Peyer's patch (tissue), 4 donors: ENCODE results near the gene GALNT9. TPM values are rescaled to one million over a fixed set of nuclear protein-coding genes. Genes with fewer than 3 reads are reported as not detected.

ENCODE experiments used
- DNase-seq, 3 donors: peaks; one replicate each; pipeline ENCODE4 v3.0.0-alpha.2; 2017 to 2019
- H3K27ac ChIP-seq, 4 donors: fragments of 200-600 bp; sonication (generic); one replicate each; pipeline ENCODE4 v1.5.1; 2016 to 2019
- H3K27me3 ChIP-seq, 2 donors: fragments of 200-600 bp; sonication (generic); one replicate each; pipeline ENCODE4 v1.5.1; 2019
- H3K36me3 ChIP-seq, 3 donors: fragments of 200-600 bp; sonication (generic); one replicate each; pipeline ENCODE4 v1.5.1; 2016 to 2019
- H3K4me1 ChIP-seq, 4 donors: fragments of 200-600 bp; sonication (generic); one replicate each; pipeline ENCODE4 v1.5.1; 2016 to 2019
- H3K4me3 ChIP-seq, 4 donors: fragments of 200-600 bp; sonication (generic); 1 replicate in 3 of 4; 2 replicates in 1 of 4; pipeline ENCODE4 v1.5.1; 2016 to 2019; ENCODE audit warnings: mild to moderate bottlenecking in 1 of 4
- H3K9me3 ChIP-seq, 4 donors: fragments of 200-600 bp; sonication (generic); one replicate each; pipeline ENCODE4 v1.5.1; 2016 to 2019; ENCODE audit warnings: mild to moderate bottlenecking in 1 of 4
- CTCF ChIP-seq, 6 experiments: fragments of 450-650 bp in 4 of 6; fragments of 200-600 bp in 2 of 6; sonication (generic) in 1 of 6; IDR thresholded peaks; one replicate each; pipeline ENCODE4 v1.5.1; 2017 to 2019; ENCODE audit warnings: antibody characterized with exemption in 6 of 6, mild to moderate bottlenecking in 3 of 6, moderate library complexity in 1 of 6
- POLR2A ChIP-seq, 2 donors: fragments of 450-650 bp; IDR thresholded peaks; one replicate each; pipeline ENCODE4 v1.5.1; 2017; ENCODE audit warnings: antibody characterized with exemption in 2 of 2, mild to moderate bottlenecking in 2 of 2, moderate library complexity in 2 of 2
- total RNA-seq, 4 donors: library from RNA; depleted of rRNA; stranded (reverse); fragments of >200 nt; gene quantifications; one replicate each; pipeline ENCODE4 v1.1.0, GENCODE V29; 2016

Gene GALNT9
- total RNA-seq, 4 donors from 2014 or later = not detected

- peaks cover 0 to 8% of the 10 kb centered on the region in 2 donors for H3K27me3 ChIP-seq
These were observed 127.8 kb downstream of the GALNT9 start for GRCh38 chr12:132201391-132202120.

DNA sequence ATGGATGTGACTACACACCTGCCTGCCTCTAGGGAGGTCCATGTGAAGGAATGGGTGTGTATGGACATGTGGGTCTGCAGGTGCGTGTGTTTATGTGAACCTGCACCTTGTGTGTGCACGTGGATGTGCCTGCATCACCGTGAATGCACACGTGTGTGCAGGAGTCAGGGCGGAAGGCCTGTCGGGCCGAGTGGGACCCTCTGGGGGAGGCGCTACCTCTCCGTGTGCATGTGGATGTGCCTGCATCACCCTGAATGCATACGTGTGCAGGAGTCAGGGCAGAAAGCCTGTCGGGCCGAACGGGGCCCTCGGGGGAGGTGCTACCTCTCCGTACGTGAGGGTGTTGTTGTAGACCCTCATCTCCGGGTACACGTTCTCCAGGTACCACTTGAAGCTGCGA, 128.6 kb downstream of the GALNT9 start:
- DNase-seq = no peak
- Histone ChIP-seq H3K4me3 (no peak overlapping the region), H3K27me3 (peaks cover 0 to 8% of the 10 kb centered on the region in 2 donors), H3K36me3 (no peaks in the 10 kb centered on the region), H3K4me1 (peaks cover 0 to 13% (median 0%) of the 10 kb centered on the region in 4 donors), H3K27ac (no peak overlapping the region), H3K9me3 (no peaks in the 10 kb centered on the region)
- TF ChIP-seq CTCF (IDR thresholded peaks at IDR 0.05) (no peak), POLR2A (IDR thresholded peaks at IDR 0.05) (no peak)

More at GRCh38 chr12:132201391-132202120, 127.8 kb downstream of the GALNT9 start:
- DNase-seq = no peak
- TF ChIP-seq CTCF (IDR thresholded peaks at IDR 0.05) (no peak), POLR2A (IDR thresholded peaks at IDR 0.05) (no peak)
- Histone ChIP-seq H3K9me3 (no peaks in the 10 kb centered on the region), H3K4me3 (no peak overlapping the region), H3K36me3 (no peaks in the 10 kb centered on the region), H3K27ac (no peak overlapping the region), H3K4me1 (peaks cover 0 to 13% (median 0%) of the 10 kb centered on the region in 4 donors)

DNA sequence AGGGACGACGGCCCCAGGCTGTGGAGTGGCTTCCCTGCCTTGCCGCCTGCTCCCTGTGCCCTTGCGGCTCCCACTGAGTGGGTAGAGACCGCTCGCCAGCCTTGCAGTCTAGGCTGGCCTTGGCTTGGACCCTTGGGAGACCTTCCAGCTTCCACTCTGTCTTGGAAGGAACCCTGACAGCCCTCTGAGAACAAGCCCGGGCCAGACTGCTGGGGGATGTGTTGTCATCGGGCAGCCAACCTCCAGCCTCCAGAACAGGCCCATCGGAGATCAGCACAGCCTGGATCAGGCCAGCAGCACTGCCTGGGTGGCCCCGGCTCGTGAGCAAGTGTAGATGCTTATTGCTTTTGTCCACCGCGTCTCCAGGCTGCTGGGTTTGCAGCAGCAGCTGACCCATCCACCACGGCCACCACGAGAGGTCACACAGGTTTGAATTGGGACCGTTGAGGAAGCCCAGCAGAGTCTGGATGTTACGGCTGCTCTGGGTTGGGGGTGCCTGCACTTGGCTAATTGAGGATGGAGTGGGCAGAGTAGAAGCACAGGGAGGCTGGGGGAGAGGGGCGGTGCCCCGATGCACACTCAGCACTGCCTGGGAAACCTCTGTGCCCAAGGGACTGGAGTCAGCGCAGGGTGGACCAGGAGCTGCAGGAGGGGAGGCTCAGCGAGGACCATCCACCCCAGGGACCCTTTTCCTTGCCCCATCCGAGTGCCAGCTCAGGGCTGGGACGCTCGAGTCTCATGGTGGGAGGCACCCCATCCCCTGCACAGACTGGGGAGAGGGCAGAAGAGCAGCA, 129.7 kb downstream of the GALNT9 start:
- Histone ChIP-seq H3K9me3 (no peaks in the 10 kb centered on the region), H3K4me1 (peaks cover 0 to 2% (median 0%) of the 10 kb centered on the region in 4 donors), H3K27ac (no peak overlapping the region), H3K36me3 (no peaks in the 10 kb centered on the region), H3K4me3 (no peak overlapping the region), H3K27me3 (peaks cover 0 to under 1% of the 10 kb centered on the region in 2 donors)
- no peak for DNase-seq
- no peak for TF ChIP-seq POLR2A (IDR thresholded peaks at IDR 0.05)
- no peak for TF ChIP-seq CTCF (IDR thresholded peaks at IDR 0.05)

- no peak for TF ChIP-seq POLR2A (IDR thresholded peaks at IDR 0.05)
- TF ChIP-seq CTCF (IDR thresholded peaks at IDR 0.05) = no peak
- no peaks in the 10 kb centered on the region for H3K27me3 ChIP-seq
- no peak for DNase-seq
- H3K4me3 ChIP-seq = no peak overlapping the region
- no peaks in the 10 kb centered on the region for H3K4me1 ChIP-seq
- no peak overlapping the region for H3K27ac ChIP-seq
- H3K36me3 ChIP-seq = no peaks in the 10 kb centered on the region
- H3K9me3 ChIP-seq = no peaks in the 10 kb centered on the region
These were observed 130.3 kb downstream of the GALNT9 start for GRCh38 chr12:132199101-132199500.

GRCh38 chr12:132197581-132198354, 131.6 kb downstream of the GALNT9 start:
- no peak overlapping the region for H3K4me3 ChIP-seq
- TF ChIP-seq CTCF (IDR thresholded peaks at IDR 0.05) (no peak), POLR2A (IDR thresholded peaks at IDR 0.05) (no peak)
- no peaks in the 10 kb centered on the region for H3K4me1 ChIP-seq
- no peaks in the 10 kb centered on the region for H3K36me3 ChIP-seq
- H3K27ac ChIP-seq = no peak overlapping the region
- H3K9me3 ChIP-seq = peaks cover 0 to 7% (median 0%) of the 10 kb centered on the region in 4 donors
- no peak for DNase-seq
- H3K27me3 ChIP-seq = no peaks in the 10 kb centered on the region
